K562 (cell line): ENCODE measurements around the gene COL13A1. TPM values are rescaled to one million over a fixed set of nuclear protein-coding genes. Genes with fewer than 3 reads are reported as not detected.
A peak's percentile ranks its signal among the peaks of the same experiment; 100 is the strongest.

Experiments used
- ATAC-seq: fragments of 200-7000 bp; cut with Tn5 transposase; 3 replicates; pipeline ENCODE4 v1.9.1; 2020; ENCODE audit warnings: moderate library complexity
- BruUV-seq: library from RNA; stranded (reverse); fragments of 400-500 nt; replicated peaks from 2 replicates; lab custom pipeline; 2021; lab: Mats Ljungman, UMichigan
- CTCF ChIA-PET: fragments of 300-600 bp; formaldehyde crosslinking; extraction: SDS; loops from one replicate; lab custom pipeline; 2021; ENCODE audit warnings: low intra/inter-chr PET ratio; lab: Yijun Ruan, JAX
- POLR2A ChIA-PET: fragments of 300-600, 350-650 bp; sonication (Branson Sonifier 250); formaldehyde crosslinking; extraction: SDS; loops from one replicate; lab custom pipeline; 2021; ENCODE audit warnings: antibody characterized with exemption, inconsistent platforms; lab: Yijun Ruan, JAX
- DNase-seq, 4 experiments: peaks; one replicate each; pipeline versions ENCODE4 v3.0.0 to v3.0.0-alpha.2; 2011 to 2018; ENCODE audit warnings: low spot score in 3 of 4, mixed read lengths in 3 of 4; ENCODE audit errors: extremely low read depth in 1 of 4
- FAIRE-seq: peaks from 2 replicates; lab custom pipeline; 2011; peaks lifted over from hg19 to GRCh38; lab: Jason Lieb, UNC
- H2AFZ ChIP-seq: 2 replicates; pipeline ENCODE4 v1.6.0; 2011; ENCODE audit warnings: low read depth, low read length, control low read depth, inconsistent platforms
- H3K27ac ChIP-seq: fragments of 200-600 bp; 3 replicates; pipeline ENCODE4 v1.8.0; 2011; ENCODE audit warnings: low read depth, mild to moderate bottlenecking, control low read depth, inconsistent platforms, low read length, moderate library complexity, mixed read lengths; ENCODE audit errors: extremely low read depth
- H3K27me3 ChIP-seq, 2 experiments: fragments of 300-600 bp in 1 of 2; 2 replicates in 1 of 2; 3 replicates in 1 of 2; pipeline versions ENCODE4 v1.6.0 to v1.8.0; 2011; ENCODE audit warnings: inconsistent platforms in 2 of 2, low read length in 2 of 2, mild to moderate bottlenecking in 1 of 2, mixed read lengths in 1 of 2, moderate library complexity in 1 of 2; ENCODE audit not compliant: control insufficient read depth in 2 of 2, insufficient read depth in 2 of 2
- H3K36me3 ChIP-seq: fragments of 300-600 bp; 3 replicates; pipeline ENCODE4 v1.8.0; 2011; ENCODE audit warnings: mild to moderate bottlenecking, low read length, inconsistent platforms; ENCODE audit not compliant: control insufficient read depth, insufficient read depth
- H3K4me1 ChIP-seq, 2 experiments: fragments of 200-600 bp in 1 of 2; replicated peaks in 1 of 2; 2 replicates in 1 of 2; 3 replicates in 1 of 2; pipeline versions ENCODE4 v1.5.1 to v1.8.0; 2011; ENCODE audit warnings: inconsistent platforms in 2 of 2, low read length in 2 of 2, mild to moderate bottlenecking in 1 of 2, mixed read lengths in 1 of 2, moderate library complexity in 1 of 2; ENCODE audit not compliant: control insufficient read depth in 2 of 2, insufficient read depth in 2 of 2
- H3K4me2 ChIP-seq: 2 replicates; pipeline ENCODE4 v1.6.1; 2011; ENCODE audit warnings: low read length, control low read depth, inconsistent platforms, mixed read lengths; ENCODE audit not compliant: insufficient read depth
- H3K4me3 ChIP-seq: fragments of 200-600 bp; sonication (generic), shearing (Covaris generic); 2 replicates; pipeline ENCODE4 v1.5.1; 2016; ENCODE audit warnings: control low read depth, inconsistent platforms
- H3K79me2 ChIP-seq: fragments of 200-600 bp; 3 replicates; pipeline ENCODE4 v1.8.0; 2011; ENCODE audit warnings: low read length, inconsistent platforms; ENCODE audit not compliant: control insufficient read depth, insufficient read depth
- H3K9ac ChIP-seq, 2 experiments: 2 replicates each; pipeline versions ENCODE4 v1.6.0 to v1.6.1; 2011; ENCODE audit warnings: low read depth in 2 of 2, low read length in 2 of 2, control low read depth in 1 of 2, inconsistent platforms in 1 of 2, mild to moderate bottlenecking in 1 of 2, mixed read lengths in 1 of 2; ENCODE audit not compliant: insufficient read depth in 1 of 2
- H3K9me1 ChIP-seq: one replicate; pipeline ENCODE4 v1.6.0; 2011; ENCODE audit warnings: inconsistent platforms, mild to moderate bottlenecking, low read length, moderate library complexity; ENCODE audit not compliant: control insufficient read depth, insufficient read depth
- H3K9me3 ChIP-seq: replicated peaks from 2 replicates; pipeline ENCODE4 v1.5.1; 2011; ENCODE audit warnings: low read depth, low read length, inconsistent platforms; ENCODE audit not compliant: control insufficient read depth, insufficient read depth
- H4K20me1 ChIP-seq: replicated peaks from 2 replicates; pipeline ENCODE4 v1.6.1; 2011; ENCODE audit warnings: low read length, inconsistent platforms, mixed read lengths; ENCODE audit not compliant: control insufficient read depth, insufficient read depth
- HCFC1 ChIP-seq: IDR thresholded peaks from 2 replicates; pipeline ENCODE4 v1.6.1; 2012; ENCODE audit warnings: low read depth, low read length, improper control_type of control experiment
- RAD21 ChIP-seq, 2 experiments: fragments of 250-450 bp in 1 of 2; fragments of 450-650 bp in 1 of 2; sonication (Bioruptor Pico) in 1 of 2; formaldehyde crosslinking in 1 of 2; IDR thresholded peaks in 1 of 2; conservative IDR thresholded peaks in 1 of 2; 2 replicates each; pipeline versions ENCODE4 v1.4.0 to v1.8.0; 2020 to 2022; ENCODE audit warnings: mild to moderate bottlenecking in 2 of 2, moderate library complexity in 1 of 2
- VEZF1 ChIP-seq: fragments of 200-800 bp; sonication (Bioruptor generic); IDR thresholded peaks from 2 replicates; pipeline ENCODE4 v1.6.1; 2017; ENCODE audit warnings: missing genetic modification characterization, missing compliant biosample characterization
- ZNF511 ChIP-seq: sonication (generic); formaldehyde crosslinking; IDR thresholded peaks from 2 replicates; pipeline ENCODE4 v1.8.0; 2022; ENCODE audit warnings: mild to moderate bottlenecking, missing genetic modification reagents
- whole genome bisulfite sequencing: fragments of 100-300 bp; shearing (Covaris generic); methylation state at CpG from one replicate; pipeline ENCODE4 v1.1.6; 2016; ENCODE audit warnings: low coverage, mixed read lengths; ENCODE audit not compliant: insufficient coverage; ENCODE audit errors: missing lambda C conversion rate; 5-methylcytosine and 5-hydroxymethylcytosine counted together
- in situ Hi-C: fragments of 300-500 bp; cut with MboI; formaldehyde crosslinking; loops from 4 replicates; pipeline ENCODE4 v1.15.0; 2018; ENCODE audit warnings: inconsistent platforms, mixed read lengths
- intact Hi-C: fragments of 100-400 bp; cut with micrococcal nuclease; formaldehyde crosslinking; loops from 2 replicates; pipeline ENCODE4 v1.14.2; 2022
- polyA plus RNA-seq, 8 experiments: library from polyadenylated mRNA; depleted of rRNA in 4 of 8; stranded (reverse) in 5 of 8; unstranded in 3 of 8; fragments of >200 nt; fragmentation: Nextera tagmentation in 2 of 8; fragmentation: Illumina TruSeq in 1 of 8; extraction: Ambion mirVana in 2 of 8; extraction: Trizol in 1 of 8; gene quantifications; 2 replicates each; pipeline versions ENCODE4 v1.2.1 to v1.2.3, GENCODE V29; 2011 to 2014; ENCODE audit warnings: inconsistent platforms in 1 of 8, missing spikeins in 1 of 8
- total RNA-seq, 7 experiments: library from RNA; depleted of rRNA in 6 of 7; stranded (reverse); fragments of >200 nt in 6 of 7; fragmentation: Illumina TruSeq in 2 of 7; extraction: Trizol in 2 of 7; gene quantifications; 2 replicates each; pipeline versions ENCODE4 v1.2.1 to v1.2.3, GENCODE V29; 2011 to 2021; ENCODE audit warnings: low replicate concordance in 1 of 7
- TF ChIP-seq, protein P1 (sequence below), 3 experiments: IDR thresholded peaks in 2 of 3; conservative IDR thresholded peaks in 1 of 3; 2 replicates each; pipeline ENCODE4 v1.5.1; 2011 to 2012; ENCODE audit warnings: low read length in 3 of 3, mild to moderate bottlenecking in 3 of 3, control low read depth in 2 of 3, improper control_type of control experiment in 1 of 3, inconsistent platforms in 1 of 3, low read depth in 1 of 3, mixed read lengths in 1 of 3, moderate library complexity in 1 of 3; ENCODE audit not compliant: insufficient read depth in 2 of 3

The COL13A1 gene
- total and polyA plus RNA-seq, 9 of the 15 experiments (the other 6 are each of a cell fraction or from before 2014, with no cell fraction given), result not detected

GRCh38 chr10:69789164-69789576, 12.5 kb upstream of the COL13A1 start:
- DNase-seq, result peak; percentile 41 to 83 (median 74)
- intact Hi-C loops, result loop anchor here (1.0 to 10.0 kb wide), 2 partner anchors 125 to 274 kb away; no protein-coding TSS in a partner anchor
- no peak overlapping the region for H3K9ac ChIP-seq

More at GRCh38 chr10:69789164-69789576, 12.5 kb upstream of the COL13A1 start:
- no peaks in the 10 kb centered on the region for H3K9me3 ChIP-seq
- no peaks in the 10 kb centered on the region for H4K20me1 ChIP-seq
- no peak overlapping the region for H3K4me2 ChIP-seq
- no peaks in the 10 kb centered on the region for H3K79me2 ChIP-seq
- in situ Hi-C loops, result no loop called here
- no TSS peak for BruUV-seq
- POLR2A ChIA-PET, result interaction anchor here (0.6 kb wide), 1 partner anchor 87 kb away, joined by 3 read pairs; no protein-coding TSS in a partner anchor
- no peak overlapping the region for H2AFZ ChIP-seq
- H3K27ac ChIP-seq, result no peak overlapping the region
- no peaks in the 10 kb centered on the region for H3K4me1 ChIP-seq
- FAIRE-seq (peak; percentile 86), ATAC-seq (peak; percentile 74)
- 19% methylated on average over 4 of the region's 4 CpGs for whole genome bisulfite sequencing
- no peaks in the 10 kb centered on the region for H3K9me1 ChIP-seq
- H3K27me3 ChIP-seq, result peaks cover 0 to 17% of the 10 kb centered on the region in 2 experiments; a peak in 1 of 5 replicates
- CTCF ChIA-PET, result interaction anchor here (1.4 kb wide), 1 partner anchor 125 kb away, joined by 3 read pairs; no protein-coding TSS in a partner anchor
- H3K4me3 ChIP-seq, result no peak overlapping the region
- no peaks in the 10 kb centered on the region for H3K36me3 ChIP-seq
- TF ChIP-seq VEZF1 (0 out of 2 replicates have a peak, but pooled peaks have one; percentile 11), ZNF511 (CRISPR knock-in tag) (no peak), HCFC1 (0 out of 2 replicates have a peak, but pooled peaks have one; percentile 6), RAD21 (CRISPR knock-in tag; conservative IDR thresholded peaks at IDR 0.05 in 1 of 2, IDR thresholded peaks at IDR 0.05 in 1 of 2) (peak in 1 of 2 experiments; percentile 42; a peak in 2 of 4 replicates)
- TF ChIP-seq, protein P1, sequence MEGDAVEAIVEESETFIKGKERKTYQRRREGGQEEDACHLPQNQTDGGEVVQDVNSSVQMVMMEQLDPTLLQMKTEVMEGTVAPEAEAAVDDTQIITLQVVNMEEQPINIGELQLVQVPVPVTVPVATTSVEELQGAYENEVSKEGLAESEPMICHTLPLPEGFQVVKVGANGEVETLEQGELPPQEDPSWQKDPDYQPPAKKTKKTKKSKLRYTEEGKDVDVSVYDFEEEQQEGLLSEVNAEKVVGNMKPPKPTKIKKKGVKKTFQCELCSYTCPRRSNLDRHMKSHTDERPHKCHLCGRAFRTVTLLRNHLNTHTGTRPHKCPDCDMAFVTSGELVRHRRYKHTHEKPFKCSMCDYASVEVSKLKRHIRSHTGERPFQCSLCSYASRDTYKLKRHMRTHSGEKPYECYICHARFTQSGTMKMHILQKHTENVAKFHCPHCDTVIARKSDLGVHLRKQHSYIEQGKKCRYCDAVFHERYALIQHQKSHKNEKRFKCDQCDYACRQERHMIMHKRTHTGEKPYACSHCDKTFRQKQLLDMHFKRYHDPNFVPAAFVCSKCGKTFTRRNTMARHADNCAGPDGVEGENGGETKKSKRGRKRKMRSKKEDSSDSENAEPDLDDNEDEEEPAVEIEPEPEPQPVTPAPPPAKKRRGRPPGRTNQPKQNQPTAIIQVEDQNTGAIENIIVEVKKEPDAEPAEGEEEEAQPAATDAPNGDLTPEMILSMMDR (IDR thresholded peaks at IDR 0.05 in 2 of 3, conservative IDR thresholded peaks at IDR 0.05 in 1 of 3; ENCODE audit: insufficient read depth in 2 of 3, low read depth in 1 of 3, low read length in 3 of 3), result peak; percentile 70 to 92 (median 72)
